Stimulated activated CD4-positive, alpha-beta T cell treated with anti-CD3 and anti-CD28 coated beads, Interleukin-12 subunit alpha, Interleukin-12 subunit beta, amount 100 ng/mL, for 4 hours (primary cell): Measurements from ENCODE around the gene RIPK1.
"Not testable (repeated sequence)": the region's sequence is repeated elsewhere in the genome, so short reads cannot be mapped to it uniquely, and the experiment has no call there.

Experiments used
- DNase-seq: peaks from one replicate; pipeline ENCODE4 v3.0.0-alpha.2; 2020

The RIPK1 gene

GRCh38 chr6:3137057-3137777, 68.9 kb downstream of the RIPK1 start:
- no peak for DNase-seq

GRCh38 chr6:3137873-3138272, 69.6 kb downstream of the RIPK1 start:
- DNase-seq: not testable (repeated sequence)

GRCh38 chr6:3138341-3138740, 70.0 kb downstream of the RIPK1 start:
- no peak for DNase-seq

- DNase-seq: no peak
Measured at GRCh38 chr6:3139090-3139903, 71.0 kb downstream of the RIPK1 start.

- DNase-seq: no peak
Measured at GRCh38 chr6:3140201-3140600, 71.9 kb downstream of the RIPK1 start.

GRCh38 chr6:3142536-3142935, 74.2 kb downstream of the RIPK1 start:
- no peak for DNase-seq

GRCh38 chr6:3143158-3143557, 74.9 kb downstream of the RIPK1 start:
- DNase-seq: no peak

GRCh38 chr6:3144571-3144970, 76.3 kb downstream of the RIPK1 start:
- no peak for DNase-seq

- no peak for DNase-seq
Measured at GRCh38 chr6:3147914-3148757, 79.8 kb downstream of the RIPK1 start.

- no peak for DNase-seq
Measured at GRCh38 chr6:3151691-3152090, 83.4 kb downstream of the RIPK1 start.

- no peak for DNase-seq
Measured at GRCh38 chr6:3152689-3153088, 84.4 kb downstream of the RIPK1 start.

GRCh38 chr6:3155416-3155815, 87.1 kb downstream of the RIPK1 start:
- DNase-seq: not testable (repeated sequence)

GRCh38 chr6:3156184-3157130, 88.2 kb downstream of the RIPK1 start:
- peak; percentile 19 for DNase-seq

- peak; percentile 87 for DNase-seq
Measured at GRCh38 chr6:3157131-3157933, 89.0 kb downstream of the RIPK1 start, which contains the start of gene TUBB2A. Gene TUBB2A, minus strand, starts transcription at chr6:3157544. Its CDS starts 81 bp downstream, at chr6:3157463.

GRCh38 chr6:3159805-3160781, 91.8 kb downstream of the RIPK1 start:
- DNase-seq: peak; percentile 46

- DNase-seq: no peak
Measured at GRCh38 chr6:3162067-3162497, 93.8 kb downstream of the RIPK1 start.

GRCh38 chr6:3162565-3163247, 94.4 kb downstream of the RIPK1 start:
- peak; percentile 53 for DNase-seq

GRCh38 chr6:3163248-3163594, 94.9 kb downstream of the RIPK1 start:
- no peak for DNase-seq

- DNase-seq: no peak
Measured at GRCh38 chr6:3164388-3164787, 96.1 kb downstream of the RIPK1 start.
